AG08395 (cell line): Measurements from ENCODE around the gene CDK14.
"Not testable (repeated sequence)": the region's sequence is repeated elsewhere in the genome, so short reads cannot be mapped to it uniquely, and the experiment has no call there.

ENCODE experiments used
- DNase-seq: peaks from one replicate; pipeline ENCODE4 v3.0.0; 2012; ENCODE audit warnings: mixed read lengths, low spot score

The CDK14 gene

DNA sequence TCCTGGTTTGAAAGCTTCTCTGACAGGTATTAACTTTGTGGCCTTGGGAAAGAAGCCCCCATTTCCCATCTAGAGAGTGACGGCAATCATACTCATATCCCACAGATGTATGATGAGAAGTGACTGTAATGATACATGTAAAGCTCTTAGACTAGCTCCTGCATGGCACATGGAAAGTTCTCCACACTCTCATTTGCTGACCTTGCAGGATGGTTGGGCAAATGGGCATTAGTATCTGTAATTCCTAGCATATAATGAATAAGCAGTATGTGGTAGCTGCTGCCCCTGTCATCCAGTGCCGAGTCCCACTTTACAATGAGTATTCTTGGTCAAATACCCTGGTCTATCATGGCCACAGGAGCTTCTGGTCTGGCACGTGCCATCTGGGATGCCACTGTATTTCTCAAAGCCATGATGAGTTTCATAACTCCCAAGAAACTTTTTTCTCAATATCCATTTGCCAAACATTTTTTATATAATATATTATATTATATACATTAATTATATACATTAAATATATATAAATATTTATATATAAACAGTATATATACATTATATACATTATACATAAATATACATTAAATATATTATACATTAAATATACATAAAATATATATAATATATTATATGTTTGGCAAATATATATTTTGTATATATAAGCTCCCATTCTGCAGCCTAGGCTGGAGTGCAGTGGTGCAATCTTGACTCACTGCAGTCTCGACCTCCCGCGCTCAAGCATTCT, 561.6 kb downstream of the CDK14 start:
- no peak for DNase-seq

DNA sequence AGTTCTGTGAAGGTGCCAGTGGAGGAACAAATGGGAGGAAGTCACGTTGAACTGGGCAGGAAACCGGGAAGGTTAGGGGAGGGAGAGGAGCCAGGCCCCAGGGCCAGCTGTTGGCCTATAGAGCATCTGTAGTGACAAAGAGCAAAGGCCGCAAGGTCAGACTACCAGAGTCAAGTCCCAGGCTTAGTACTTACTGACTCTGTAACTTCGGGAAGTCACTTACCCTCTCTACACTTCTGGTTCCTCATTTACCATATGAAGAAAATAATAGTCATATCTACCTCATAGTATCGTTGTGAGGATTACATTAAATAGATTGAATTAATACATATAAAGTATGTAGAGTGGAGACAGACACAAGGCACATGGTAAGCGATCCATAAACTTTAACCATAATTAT, 566.3 kb downstream of the CDK14 start:
- DNase-seq: no peak

GRCh38 chr7:91164506-91164905, 568.4 kb downstream of the CDK14 start:
- DNase-seq: peak; percentile 22

- DNase-seq: peak; percentile 75
Measured at GRCh38 chr7:91165006-91165845, 569.1 kb downstream of the CDK14 start.

DNA sequence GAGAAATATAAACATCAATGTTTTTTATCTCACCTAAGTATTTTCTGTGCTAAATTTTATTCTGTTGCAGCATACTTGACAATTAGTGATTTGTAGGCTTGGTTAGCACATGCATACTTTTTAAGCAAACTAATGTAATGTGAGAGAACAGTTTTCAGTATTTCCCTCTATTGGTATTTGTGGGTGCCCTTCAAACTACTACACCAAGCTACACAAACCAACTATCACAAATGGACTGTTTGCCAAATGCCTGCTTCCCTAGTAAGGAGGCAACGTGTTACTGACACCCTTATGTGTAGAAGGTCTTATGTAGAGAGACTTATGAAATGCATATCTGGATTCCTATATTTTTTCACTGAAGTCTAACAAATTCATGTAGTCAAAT, 569.7 kb downstream of the CDK14 start:
- peak; percentile 3 for DNase-seq

DNA sequence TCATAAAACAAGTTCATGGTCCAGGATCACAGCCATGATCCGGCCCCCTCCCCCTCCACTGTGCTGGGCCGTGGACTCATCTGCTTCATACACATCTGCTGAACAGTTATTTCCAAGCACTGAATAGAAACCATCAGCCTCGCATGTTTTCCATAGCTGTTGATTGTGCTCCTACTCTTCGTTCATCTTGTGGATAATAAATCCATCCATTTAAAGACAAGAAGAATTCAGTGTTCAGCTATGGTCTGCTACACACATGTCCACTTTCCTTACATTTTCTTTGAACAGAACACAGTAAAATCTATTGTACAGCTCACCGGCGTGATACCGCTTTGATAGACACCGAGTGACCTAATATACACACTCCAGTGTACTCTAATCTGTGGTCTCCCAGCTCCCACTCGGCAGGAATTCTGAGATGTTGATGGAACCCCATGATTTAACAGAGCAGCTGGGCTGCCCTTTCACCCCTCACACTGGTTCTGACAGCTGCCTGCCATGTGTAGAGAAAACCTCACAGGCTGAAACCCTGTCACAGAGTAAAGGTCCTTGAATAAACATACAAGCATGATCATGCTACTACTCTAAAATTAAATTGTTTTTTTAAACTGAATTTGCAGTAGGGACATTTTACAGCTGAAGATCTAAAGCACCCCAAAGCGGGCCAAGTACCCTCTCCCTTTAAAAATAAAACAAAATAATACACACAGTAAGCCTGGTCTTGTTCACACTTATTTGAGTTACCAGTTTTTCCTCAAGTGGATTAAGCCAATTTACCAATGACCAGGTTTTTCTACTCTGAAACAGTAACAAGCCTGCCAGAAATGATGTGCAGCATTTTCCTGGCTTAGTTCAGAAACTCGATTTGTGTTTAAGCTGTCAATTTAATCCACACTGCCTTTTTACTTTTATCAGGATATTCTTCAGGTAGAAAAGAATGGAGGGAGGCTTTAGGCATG, 573.0 kb downstream of the CDK14 start:
- DNase-seq: peak; percentile 21

DNA sequence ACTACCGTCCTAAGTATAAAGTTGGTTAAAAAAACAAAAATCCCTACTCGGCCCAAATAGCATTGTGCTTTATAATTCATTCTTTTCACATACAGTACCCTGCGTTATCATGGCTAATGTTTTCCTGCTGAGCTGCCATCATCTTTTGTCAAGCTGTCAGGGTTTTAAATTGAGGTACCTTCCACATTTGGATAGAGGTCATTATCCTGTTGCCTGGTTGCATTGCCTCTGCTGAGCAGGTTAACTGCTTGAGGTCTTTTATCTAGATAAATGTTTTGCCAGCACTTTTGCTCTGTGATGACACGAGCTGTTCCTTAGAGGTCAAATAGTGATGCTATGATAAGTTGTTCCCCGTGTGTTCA, 573.7 kb downstream of the CDK14 start:
- no peak for DNase-seq

DNA sequence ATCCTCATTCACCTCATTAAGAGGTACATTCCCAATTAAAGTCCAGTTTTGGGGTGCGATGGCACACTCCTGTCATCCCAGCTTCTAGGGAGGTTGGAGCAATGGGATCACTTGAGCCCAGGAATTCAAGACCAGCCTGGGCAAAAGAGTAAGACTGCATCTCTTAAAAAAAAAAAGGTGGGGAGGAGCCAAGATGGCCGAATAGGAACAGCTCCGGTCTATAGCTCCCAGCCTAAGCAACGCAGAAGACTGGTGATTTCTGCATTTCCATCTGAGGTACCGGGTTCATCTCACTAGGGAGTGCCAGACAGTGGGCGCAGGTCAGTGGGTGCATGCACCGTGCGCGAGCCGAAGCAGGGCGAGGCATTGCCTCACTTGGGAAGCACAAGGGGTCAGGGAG, 577.1 kb downstream of the CDK14 start:
- not testable (repeated sequence) for DNase-seq

- no peak for DNase-seq
Measured at GRCh38 chr7:91180746-91181145, 584.6 kb downstream of the CDK14 start.

DNA sequence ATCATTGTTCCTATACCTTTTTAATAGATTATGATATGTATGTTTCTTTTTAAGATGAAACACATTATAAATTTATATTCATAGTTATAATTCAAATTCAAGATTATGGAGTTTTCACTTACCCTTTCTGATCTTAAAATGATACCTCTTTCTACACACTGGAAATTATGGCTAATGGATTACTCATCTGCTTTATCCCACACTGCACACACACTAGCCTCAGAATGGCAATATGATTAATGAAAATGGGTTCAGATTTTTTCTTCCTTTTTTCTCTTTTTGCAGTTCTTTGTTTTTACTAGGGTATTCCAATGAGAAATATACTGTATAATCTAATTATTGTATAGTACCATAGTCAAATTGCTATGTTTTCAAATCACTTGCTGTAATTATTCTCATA, 585.8 kb downstream of the CDK14 start:
- no peak for DNase-seq

DNA sequence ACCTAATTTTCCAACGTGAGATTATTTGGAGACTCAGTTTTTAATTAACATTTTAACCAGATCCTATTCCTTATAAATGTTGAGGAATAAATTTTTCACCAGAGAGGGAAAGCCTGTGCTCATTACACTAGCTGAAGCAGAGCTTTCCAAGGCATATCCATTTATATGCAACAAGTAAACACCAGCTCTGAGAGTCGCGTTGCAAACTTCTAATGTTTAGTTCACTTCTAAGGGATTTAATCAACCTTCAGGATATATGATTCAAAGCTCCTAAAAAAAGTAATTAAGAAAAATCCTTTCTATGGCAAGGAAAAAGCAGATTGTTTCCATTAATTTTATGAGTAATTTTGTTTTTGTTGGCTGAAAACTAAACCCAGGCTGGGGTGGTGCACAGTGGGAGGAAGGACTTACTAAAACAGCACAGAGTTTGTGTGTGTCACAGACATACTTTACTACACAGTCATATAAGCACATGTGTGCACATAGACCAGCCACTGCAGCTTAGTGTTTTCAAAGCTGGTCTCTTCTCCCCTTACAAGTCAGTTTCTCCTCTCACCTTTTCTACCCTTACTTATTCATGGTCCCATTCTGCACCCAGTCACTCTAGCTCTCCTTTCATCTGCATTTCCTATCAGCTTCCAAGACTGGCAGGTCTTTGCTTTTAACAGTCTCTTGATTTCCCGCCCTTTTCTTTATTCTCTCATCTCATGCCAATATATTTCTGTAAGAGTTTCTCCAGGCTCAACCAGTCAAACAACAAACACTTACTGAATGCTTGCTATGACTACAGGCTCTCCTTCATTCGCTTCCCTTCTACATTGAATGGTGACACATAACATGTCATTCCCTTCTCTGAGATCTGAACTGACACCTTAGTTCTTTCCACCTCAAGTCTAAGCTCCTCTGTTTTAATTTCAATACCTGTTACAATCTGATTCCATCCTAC, 587.0 kb downstream of the CDK14 start:
- peak; percentile 87 for DNase-seq

DNA sequence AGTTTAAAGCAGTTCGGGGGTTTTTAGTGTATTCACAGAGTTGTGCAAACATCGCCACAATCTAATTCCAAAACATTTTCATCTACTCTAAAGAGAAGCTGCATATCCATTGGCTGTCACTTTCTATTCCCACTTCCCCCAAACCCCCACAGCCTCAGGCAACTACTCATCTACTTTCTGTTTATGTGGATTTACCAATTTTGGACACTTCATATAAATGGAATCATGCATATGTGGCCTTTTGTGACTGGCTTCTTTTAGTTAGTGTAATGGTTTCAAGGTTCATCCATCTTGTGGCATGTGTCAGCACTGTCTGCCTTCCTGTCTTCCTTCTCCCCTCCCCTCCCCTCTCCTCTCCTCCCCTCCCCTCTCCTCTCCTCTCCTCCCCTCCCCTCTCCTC, 589.6 kb downstream of the CDK14 start:
- DNase-seq: no peak

DNA sequence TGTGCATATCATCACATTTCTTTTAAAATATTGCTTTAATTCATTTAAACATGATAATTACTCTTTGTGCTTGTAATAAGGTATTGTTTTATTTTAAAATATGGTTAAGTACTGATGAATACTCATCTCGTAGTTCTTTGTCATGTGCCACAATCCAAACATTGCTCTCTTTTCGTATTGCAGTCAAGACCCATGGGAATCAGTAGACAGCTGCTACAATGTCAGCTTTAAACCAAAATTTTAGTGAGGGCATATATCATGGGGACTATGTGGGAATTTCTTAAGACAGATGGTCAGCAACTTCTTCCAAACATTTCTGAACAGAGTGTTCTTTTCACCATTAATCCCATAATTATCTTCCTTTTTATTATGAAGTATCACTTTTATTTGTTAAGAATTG, 590.9 kb downstream of the CDK14 start:
- DNase-seq: no peak

DNA sequence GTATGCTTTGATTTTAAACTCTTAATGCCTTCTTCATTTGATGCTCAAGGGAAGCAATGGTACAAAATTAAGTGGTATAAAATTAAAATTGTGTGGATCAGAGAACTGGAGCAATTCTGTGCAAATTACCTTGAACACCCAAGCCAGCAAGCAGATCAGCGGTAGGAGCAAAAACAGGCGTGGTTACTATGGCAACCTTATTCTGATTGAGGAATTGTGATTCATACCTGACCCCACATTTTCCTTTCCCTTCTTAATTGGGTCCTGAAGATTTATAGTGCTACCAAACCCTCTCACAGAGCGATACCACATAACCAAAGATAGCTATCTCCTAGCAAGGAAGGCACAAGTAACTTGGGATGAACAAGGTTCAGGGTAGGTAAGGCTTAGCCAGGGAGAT, 595.6 kb downstream of the CDK14 start:
- no peak for DNase-seq

DNA sequence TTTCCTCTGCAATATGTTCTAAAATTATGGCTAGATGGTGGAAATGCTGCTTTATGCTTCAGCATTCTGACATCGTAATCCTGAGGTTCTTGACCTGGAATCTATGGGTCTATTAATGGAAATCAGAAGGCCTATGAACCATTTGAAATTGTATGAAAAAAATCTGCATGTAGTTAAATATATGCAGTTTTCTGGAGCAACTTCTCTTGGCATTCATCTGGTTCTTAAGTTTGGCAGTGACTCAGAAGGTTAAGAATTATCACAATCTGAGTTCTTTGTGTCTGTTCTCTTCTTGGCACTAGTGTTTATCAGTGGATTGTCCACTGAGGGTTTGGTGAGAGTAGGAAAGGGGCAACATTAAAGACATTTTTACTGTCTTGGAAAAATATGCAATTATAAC, 597.0 kb downstream of the CDK14 start:
- DNase-seq: peak; percentile 33

DNA sequence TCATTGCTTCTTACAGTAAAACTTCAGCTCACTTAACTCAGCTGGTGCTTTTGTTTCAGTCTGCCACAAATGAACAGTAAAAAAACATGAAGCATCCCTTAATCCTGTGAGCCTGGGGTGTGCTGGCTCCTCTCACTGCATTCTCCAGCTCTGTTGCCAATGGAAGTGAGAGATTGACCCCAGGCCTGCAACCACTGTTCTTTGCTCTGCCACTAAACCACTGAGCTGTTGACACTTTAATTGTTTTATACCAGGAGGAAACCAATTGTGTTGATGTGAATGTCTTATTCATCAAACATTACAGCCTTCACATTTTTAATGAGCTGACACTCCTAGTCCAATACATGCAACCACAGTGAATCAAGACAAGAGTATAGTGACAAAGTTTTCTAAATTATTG, 598.7 kb downstream of the CDK14 start:
- peak; percentile 28 for DNase-seq

DNA sequence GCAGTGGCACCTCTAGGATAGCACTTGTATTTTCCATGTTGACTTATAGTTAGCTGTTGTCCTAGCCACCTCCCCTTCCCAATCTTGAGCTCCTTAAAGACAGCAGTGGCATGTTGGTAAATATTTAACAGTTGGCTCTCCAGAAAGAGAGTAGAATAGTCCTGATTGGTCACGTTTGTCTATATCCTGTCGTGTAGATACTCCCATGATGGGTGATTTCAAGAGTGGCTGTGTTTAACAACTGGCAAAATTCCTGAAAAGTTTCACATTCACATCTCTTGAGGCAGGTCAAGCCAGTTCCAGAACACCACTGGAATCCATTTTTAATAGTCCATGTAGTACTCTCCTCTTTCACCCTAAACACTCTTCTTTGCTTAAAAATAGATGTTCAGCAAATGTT, 599.9 kb downstream of the CDK14 start:
- no peak for DNase-seq

- DNase-seq: no peak
Measured at GRCh38 chr7:91198371-91198770, 602.2 kb downstream of the CDK14 start.

- no peak for DNase-seq
Measured at GRCh38 chr7:91199601-91200000, 603.5 kb downstream of the CDK14 start.

DNA sequence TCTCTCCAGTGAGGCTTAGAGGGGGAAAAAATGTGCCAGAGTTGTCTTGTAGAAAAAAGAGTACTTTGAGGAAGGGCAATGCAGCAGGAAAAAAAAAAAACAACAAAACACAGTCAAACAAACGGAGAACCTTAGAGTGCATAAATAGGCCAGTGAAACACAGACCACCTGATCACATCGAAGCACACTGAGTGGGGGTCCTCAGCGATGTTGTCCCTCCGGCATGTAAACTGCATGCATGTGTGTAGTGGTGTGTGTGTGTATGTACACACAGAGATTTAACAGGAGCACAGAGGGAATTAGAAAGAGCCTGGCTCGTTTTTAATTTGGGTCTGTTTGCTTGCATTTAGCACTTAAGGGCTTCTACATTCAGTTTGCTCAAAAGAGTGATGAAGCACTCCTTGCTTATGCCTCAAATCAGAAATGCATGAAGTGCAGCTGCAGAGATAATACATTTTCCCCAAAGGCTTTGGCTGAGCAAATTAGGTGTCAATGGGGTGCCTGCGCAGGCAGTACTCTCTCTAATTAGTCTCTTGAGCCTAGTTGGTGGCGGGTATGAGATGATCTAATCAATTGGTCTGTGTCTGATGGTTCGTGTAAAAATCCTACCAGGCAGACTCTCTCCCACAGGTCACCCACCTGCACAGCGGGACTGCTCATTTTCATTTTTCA, 605.5 kb downstream of the CDK14 start:
- no peak for DNase-seq
